HepG2 (cell line): ENCODE data around the gene P2RY6. TPM values are rescaled to one million over a fixed set of nuclear protein-coding genes. Genes with fewer than 3 reads are reported as not detected.

Source experiments
- CHD4 ChIP-seq: fragments of 200-600 bp; sonication (generic); IDR thresholded peaks from 2 replicates; pipeline ENCODE4 v1.7.0; 2017; ENCODE audit warnings: mild to moderate bottlenecking, low read length, borderline replicate concordance
- ESRRA ChIP-seq: sonication (generic); formaldehyde crosslinking; IDR thresholded peaks from 2 replicates; pipeline ENCODE4 v1.5.1; 2020; ENCODE audit warnings: mild to moderate bottlenecking, low read depth, missing genetic modification reagents
- GLI4 ChIP-seq: sonication (generic); formaldehyde crosslinking; IDR thresholded peaks from 2 replicates; pipeline ENCODE4 v1.5.1; 2020; ENCODE audit warnings: missing genetic modification reagents, mild to moderate bottlenecking, moderate library complexity, borderline replicate concordance
- IKZF1 ChIP-seq: fragments of 450-650 bp; IDR thresholded peaks from 2 replicates; pipeline ENCODE4 v1.7.1; 2016
- IRF9 ChIP-seq: sonication (generic); formaldehyde crosslinking; IDR thresholded peaks from 2 replicates; pipeline ENCODE4 v1.8.0; 2022; ENCODE audit warnings: missing genetic modification reagents, mild to moderate bottlenecking, borderline replicate concordance
- MAF1 ChIP-seq: sonication (generic); formaldehyde crosslinking; IDR thresholded peaks from 2 replicates; pipeline ENCODE4 v1.5.0; 2020; ENCODE audit warnings: missing genetic modification reagents, borderline replicate concordance
- NFIB ChIP-seq: sonication (generic); formaldehyde crosslinking; IDR thresholded peaks from 2 replicates; pipeline ENCODE4 v1.9.0; 2021; ENCODE audit warnings: missing genetic modification reagents, mild to moderate bottlenecking, borderline replicate concordance
- NR1H2 ChIP-seq: sonication (generic); formaldehyde crosslinking; IDR thresholded peaks from 2 replicates; pipeline ENCODE4 v1.8.1; 2022; ENCODE audit warnings: low read depth, missing genetic modification reagents, borderline replicate concordance
- RFXAP ChIP-seq: sonication (generic); formaldehyde crosslinking; IDR thresholded peaks from 2 replicates; pipeline ENCODE4 v1.4.0; 2020; ENCODE audit warnings: missing genetic modification reagents, borderline replicate concordance
- SMARCC2 ChIP-seq: fragments of 450-650 bp; IDR thresholded peaks from 2 replicates; pipeline ENCODE4 v1.6.1; 2017; ENCODE audit warnings: antibody characterized with exemption, mild to moderate bottlenecking
- TAF1 ChIP-seq: sonication (generic); formaldehyde crosslinking; IDR thresholded peaks from 2 replicates; pipeline ENCODE4 v1.4.0; 2020; ENCODE audit warnings: missing genetic modification reagents
- TFAP4 ChIP-seq: sonication (generic); IDR thresholded peaks from 2 replicates; pipeline ENCODE4 v1.6.1; 2016; ENCODE audit warnings: low read depth, borderline replicate concordance
- ZBTB38 ChIP-seq: sonication (generic); formaldehyde crosslinking; IDR thresholded peaks from 2 replicates; pipeline ENCODE4 v1.5.1; 2020; ENCODE audit warnings: mild to moderate bottlenecking, missing genetic modification reagents
- ZBTB46 ChIP-seq: sonication (generic); formaldehyde crosslinking; IDR thresholded peaks from 2 replicates; pipeline ENCODE4 v1.4.0; 2020; ENCODE audit warnings: mild to moderate bottlenecking, missing genetic modification reagents, borderline replicate concordance
- ZFP91 ChIP-seq: sonication (generic); formaldehyde crosslinking; IDR thresholded peaks from 2 replicates; pipeline ENCODE4 v1.9.0; 2022; ENCODE audit warnings: missing genetic modification reagents, mild to moderate bottlenecking, borderline replicate concordance
- ZNF121 ChIP-seq: sonication (generic); formaldehyde crosslinking; IDR thresholded peaks from 2 replicates; pipeline ENCODE4 v1.5.0; 2020; ENCODE audit warnings: mild to moderate bottlenecking, missing genetic modification reagents
- ZNF749 ChIP-seq: sonication (generic); formaldehyde crosslinking; IDR thresholded peaks from 2 replicates; pipeline ENCODE4 v1.8.0; 2022; ENCODE audit warnings: mild to moderate bottlenecking, missing genetic modification reagents, moderate library complexity, borderline replicate concordance
- ZSCAN25 ChIP-seq: sonication (generic); formaldehyde crosslinking; IDR thresholded peaks from 2 replicates; pipeline ENCODE4 v1.8.0; 2022; ENCODE audit warnings: mild to moderate bottlenecking, missing genetic modification reagents
- ZSCAN5A ChIP-seq: sonication (generic); formaldehyde crosslinking; IDR thresholded peaks from 2 replicates; pipeline ENCODE4 v1.8.0; 2022; ENCODE audit warnings: mild to moderate bottlenecking, missing genetic modification reagents, borderline replicate concordance
- ZSCAN9 ChIP-seq: IDR thresholded peaks from 2 replicates; pipeline ENCODE4 v1.6.1; 2016; ENCODE audit warnings: borderline replicate concordance
- polyA plus RNA-seq, 8 experiments: library from polyadenylated mRNA; depleted of rRNA in 3 of 8; stranded (reverse) in 7 of 8; unstranded in 1 of 8; fragments of >200 nt; fragmentation: Illumina TruSeq in 4 of 8; extraction: Trizol in 4 of 8; gene quantifications; 2 replicates each; pipeline versions ENCODE4 v1.2.1 to v1.2.3, GENCODE V29; 2011 to 2016; ENCODE audit warnings: low read depth in 4 of 8, missing spikeins in 1 of 8, mixed read lengths in 1 of 8; ENCODE audit not compliant: insufficient read depth in 1 of 8
- total RNA-seq, 5 experiments: library from RNA; depleted of rRNA; stranded (reverse); fragments of >200 nt; fragmentation: Illumina TruSeq; extraction: Trizol; gene quantifications; 2 replicates each; pipeline ENCODE4 v1.2.3, GENCODE V29; 2016; ENCODE audit warnings: low read depth in 1 of 5

P2RY6 gene
- total and polyA plus RNA-seq, 2 of the 13 experiments (the other 11 are each of a cell fraction or from before 2014, with no cell fraction given) = 0.09 to 0.29 TPM

GRCh38 chr11:73237471-73238290 lies 34.5 kb upstream of the P2RY6 start (continued):
- TF ChIP-seq ZSCAN5A (CRISPR knock-in tag) = no peak
- no peak for TF ChIP-seq GLI4 (CRISPR knock-in tag)
- TF ChIP-seq ZNF749 (CRISPR knock-in tag) = 0 out of 2 replicates have a peak, but pooled peaks have one; percentile 15
- peak; percentile 47; the same call in 1 of the 2 replicates for TF ChIP-seq ZBTB38
- TF ChIP-seq TFAP4 = peak; percentile 92
- TF ChIP-seq MAF1 (CRISPR knock-in tag) = no peak
- TF ChIP-seq ESRRA (CRISPR knock-in tag) = peak; percentile 94
- TF ChIP-seq IKZF1 = no peak
- no peak for TF ChIP-seq SMARCC2
- TF ChIP-seq IRF9 (CRISPR knock-in tag) = peak; percentile 53; the same call in 1 of the 2 replicates
- TF ChIP-seq NR1H2 (CRISPR knock-in tag) = no peak
- no peak for TF ChIP-seq ZBTB46 (CRISPR knock-in tag)
- TF ChIP-seq NFIB (CRISPR knock-in tag) = no peak
- TF ChIP-seq ZSCAN9 = peak; percentile 78
- no peak for TF ChIP-seq TAF1 (CRISPR knock-in tag)
- no peak for TF ChIP-seq ZNF121 (CRISPR knock-in tag)
- TF ChIP-seq CHD4 = peak; percentile 20; the same call in 1 of the 2 replicates
- no peak for TF ChIP-seq RFXAP (CRISPR knock-in tag)
- TF ChIP-seq ZFP91 (CRISPR knock-in tag) = peak; percentile 56; the same call in 1 of the 2 replicates
- peak; percentile 55; the same call in 1 of the 2 replicates for TF ChIP-seq ZSCAN25 (CRISPR knock-in tag)
